ENCODE measurements around the gene LDHD. TPM values are rescaled to one million over a fixed set of nuclear protein-coding genes. Genes with fewer than 3 reads are reported as not detected.

The LDHD gene
- total RNA-seq, 1 donor, result 0.86 TPM

DNA sequence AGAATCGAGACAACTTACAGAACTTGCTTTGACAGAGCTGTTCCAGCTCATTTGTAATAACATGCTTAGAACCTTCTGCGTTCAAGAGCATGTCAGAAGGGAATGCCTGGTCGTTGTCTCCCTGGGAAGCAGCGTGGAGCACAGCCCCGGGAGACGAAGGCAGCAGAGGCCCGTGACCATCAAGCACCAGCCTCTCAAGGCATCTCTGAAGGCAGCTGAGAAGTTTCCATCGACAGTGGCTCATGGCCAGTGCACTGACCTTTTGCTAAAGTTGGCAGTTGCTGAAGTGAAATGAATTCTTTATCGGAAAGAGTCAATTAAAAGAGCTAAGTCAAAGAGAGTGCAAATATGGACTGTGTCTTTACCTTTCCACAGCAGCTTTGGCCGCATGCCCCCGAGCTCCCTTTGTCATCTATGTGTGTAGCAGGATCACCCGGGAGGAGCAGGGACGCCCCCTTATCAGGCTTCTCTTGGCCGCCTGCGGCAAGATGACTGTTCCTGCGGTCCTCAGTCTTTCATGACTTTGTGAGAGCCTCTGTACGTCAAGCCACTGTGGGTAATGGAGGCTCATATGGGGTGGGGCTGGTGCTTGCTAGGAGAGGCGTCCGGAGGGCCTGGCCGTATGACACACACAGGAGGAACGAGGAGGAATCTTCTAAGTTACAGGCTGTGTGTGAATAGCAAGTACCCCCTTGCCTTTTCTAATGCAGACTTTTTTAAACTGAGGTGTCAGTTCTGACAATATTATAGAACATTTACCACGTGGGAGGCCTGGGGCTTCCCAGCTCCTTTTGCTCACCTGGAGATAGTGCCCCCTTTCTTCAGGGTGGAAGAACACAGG is 54.2 kb downstream of the LDHD start:
- TF ChIP-seq, protein P1, sequence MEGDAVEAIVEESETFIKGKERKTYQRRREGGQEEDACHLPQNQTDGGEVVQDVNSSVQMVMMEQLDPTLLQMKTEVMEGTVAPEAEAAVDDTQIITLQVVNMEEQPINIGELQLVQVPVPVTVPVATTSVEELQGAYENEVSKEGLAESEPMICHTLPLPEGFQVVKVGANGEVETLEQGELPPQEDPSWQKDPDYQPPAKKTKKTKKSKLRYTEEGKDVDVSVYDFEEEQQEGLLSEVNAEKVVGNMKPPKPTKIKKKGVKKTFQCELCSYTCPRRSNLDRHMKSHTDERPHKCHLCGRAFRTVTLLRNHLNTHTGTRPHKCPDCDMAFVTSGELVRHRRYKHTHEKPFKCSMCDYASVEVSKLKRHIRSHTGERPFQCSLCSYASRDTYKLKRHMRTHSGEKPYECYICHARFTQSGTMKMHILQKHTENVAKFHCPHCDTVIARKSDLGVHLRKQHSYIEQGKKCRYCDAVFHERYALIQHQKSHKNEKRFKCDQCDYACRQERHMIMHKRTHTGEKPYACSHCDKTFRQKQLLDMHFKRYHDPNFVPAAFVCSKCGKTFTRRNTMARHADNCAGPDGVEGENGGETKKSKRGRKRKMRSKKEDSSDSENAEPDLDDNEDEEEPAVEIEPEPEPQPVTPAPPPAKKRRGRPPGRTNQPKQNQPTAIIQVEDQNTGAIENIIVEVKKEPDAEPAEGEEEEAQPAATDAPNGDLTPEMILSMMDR (IDR thresholded peaks at IDR 0.05; ENCODE audit: insufficient read depth, low read depth, low read length), result peak; percentile 4
- no peak overlapping the region for H3K4me3 ChIP-seq (ENCODE audit: low read depth, low read length)
- DNase-seq (ENCODE audit: low read depth), result no peak

Other genes starting within 250 kb of the LDHD start
- 13.9 and 19.9 TPM in 2 replicates for gene WDR59, start 131.7 kb downstream of the LDHD start, total RNA-seq
- gene ZNRF1, start 117.8 kb downstream of the LDHD start, total RNA-seq, result 19.6 and 20.7 TPM in 2 replicates
- 9.0 and 24.2 TPM in 2 replicates for gene ZFP1, start 31.7 kb upstream of the LDHD start, total RNA-seq
- gene CTRB2, start 90.4 kb upstream of the LDHD start, total RNA-seq, result not detected in 2 replicates
- not detected in 2 replicates for gene CTRB1, start 102.2 kb upstream of the LDHD start, total RNA-seq
- 87.2 and 120 TPM in 2 replicates for gene BCAR1, start 134.8 kb upstream of the LDHD start, total RNA-seq